ENCODE data around the gene PRKRA.

- TF ChIP-seq CTCF (IDR thresholded peaks at IDR 0.05; ENCODE audit: low read depth, low read length, poor library complexity, severe bottlenecking) (no peak), EZH2phosphoT487 (IDR thresholded peaks at IDR 0.05; ENCODE audit: borderline replicate concordance, low read length) (no peak)
Measured at GRCh38 chr2:178484245-178485041, 33.5 kb upstream of the PRKRA start.
